Body of pancreas (tissue), 4 donors: ENCODE data around the gene ARHGAP32.

ENCODE experiments used
- CTCF ChIP-seq, 7 experiments: fragments of 450-650 bp in 4 of 7; fragments of 200-600 bp in 3 of 7; sonication (generic) in 3 of 7; IDR thresholded peaks; one replicate each; pipeline ENCODE4 v1.5.1; 2016 to 2019; ENCODE audit warnings: antibody characterized with exemption in 7 of 7
- POLR2A ChIP-seq, 3 donors: fragments of 450-650 bp; IDR thresholded peaks; one replicate each; pipeline ENCODE4 v1.6.1; 2016; ENCODE audit warnings: antibody characterized with exemption in 3 of 3, mild to moderate bottlenecking in 2 of 3

- no peak for TF ChIP-seq POLR2A (IDR thresholded peaks at IDR 0.05)
- no peak for TF ChIP-seq CTCF (IDR thresholded peaks at IDR 0.05)
Observed at GRCh38 chr11:129214710-129215295, 22.7 kb upstream of the ARHGAP32 start.
